OCI-LY1 (cell line): ENCODE data around the gene BAAT.

ENCODE experiments used
- CTCF ChIP-seq: fragments of 200-600 bp; sonication (generic), shearing (Covaris generic); IDR thresholded peaks from 2 replicates; pipeline ENCODE4 v1.5.1; 2017; ENCODE audit warnings: mild to moderate bottlenecking, antibody characterized with exemption, low read length, moderate library complexity, mixed read lengths
- EZH2 ChIP-seq: fragments of 200-600 bp; sonication (generic), shearing (Covaris generic); IDR thresholded peaks from 2 replicates; pipeline ENCODE4 v1.8.0; 2017; ENCODE audit warnings: borderline replicate concordance, mixed run types, mild to moderate bottlenecking, antibody characterized with exemption, low read length, moderate library complexity, mixed read lengths

GRCh38 chr9:101397746-101398067, 12.9 kb upstream of the BAAT start:
- no peak for TF ChIP-seq CTCF
- no peak for TF ChIP-seq EZH2
